GM12874 (cell line): ENCODE data around the gene CCDC85B.

Source experiments
- TF ChIP-seq, protein P1 (sequence below): IDR thresholded peaks from 2 replicates; pipeline ENCODE4 v1.5.1; 2011; ENCODE audit warnings: low read depth, mild to moderate bottlenecking, control low read depth, low read length, moderate library complexity; ENCODE audit not compliant: insufficient read depth

CCDC85B gene

DNA sequence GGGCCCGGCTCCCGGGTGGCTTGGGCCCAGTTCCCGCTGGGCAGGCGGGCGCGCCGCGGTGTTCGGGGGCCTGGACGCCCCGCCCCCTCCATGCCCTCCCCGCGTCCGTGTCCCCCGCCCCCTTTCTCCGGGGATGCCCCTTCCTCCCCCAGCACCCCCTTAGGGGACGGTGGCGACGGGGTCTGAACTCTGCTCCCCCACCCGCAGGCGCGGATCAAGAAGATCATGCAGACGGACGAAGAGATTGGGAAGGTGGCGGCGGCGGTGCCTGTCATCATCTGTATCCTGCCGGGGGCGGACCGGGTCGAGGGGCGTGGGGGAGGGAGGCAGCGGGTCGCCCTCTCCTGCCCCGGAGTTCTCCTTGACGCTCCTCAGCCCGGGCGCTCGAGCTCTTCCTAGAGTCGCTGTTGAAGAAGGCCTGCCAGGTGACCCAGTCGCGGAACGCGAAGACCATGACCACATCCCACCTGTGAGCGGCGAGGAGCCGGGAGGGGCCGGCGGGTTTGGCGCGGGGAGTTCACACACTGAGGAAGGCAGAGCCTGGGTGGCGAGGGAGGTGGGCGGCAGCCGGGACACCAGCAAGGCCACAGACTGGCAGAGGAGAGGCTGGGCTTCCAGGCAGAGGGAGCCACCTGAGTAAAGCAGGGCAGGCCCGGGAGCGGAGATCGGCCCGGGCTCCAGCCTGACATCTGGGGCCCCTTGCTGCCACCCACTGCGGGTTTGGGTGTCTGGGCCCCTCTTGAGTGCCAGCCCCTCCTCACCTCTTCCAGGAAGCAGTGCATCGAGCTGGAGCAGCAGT, 29.3 kb downstream of the CCDC85B start:
- TF ChIP-seq, protein P1, sequence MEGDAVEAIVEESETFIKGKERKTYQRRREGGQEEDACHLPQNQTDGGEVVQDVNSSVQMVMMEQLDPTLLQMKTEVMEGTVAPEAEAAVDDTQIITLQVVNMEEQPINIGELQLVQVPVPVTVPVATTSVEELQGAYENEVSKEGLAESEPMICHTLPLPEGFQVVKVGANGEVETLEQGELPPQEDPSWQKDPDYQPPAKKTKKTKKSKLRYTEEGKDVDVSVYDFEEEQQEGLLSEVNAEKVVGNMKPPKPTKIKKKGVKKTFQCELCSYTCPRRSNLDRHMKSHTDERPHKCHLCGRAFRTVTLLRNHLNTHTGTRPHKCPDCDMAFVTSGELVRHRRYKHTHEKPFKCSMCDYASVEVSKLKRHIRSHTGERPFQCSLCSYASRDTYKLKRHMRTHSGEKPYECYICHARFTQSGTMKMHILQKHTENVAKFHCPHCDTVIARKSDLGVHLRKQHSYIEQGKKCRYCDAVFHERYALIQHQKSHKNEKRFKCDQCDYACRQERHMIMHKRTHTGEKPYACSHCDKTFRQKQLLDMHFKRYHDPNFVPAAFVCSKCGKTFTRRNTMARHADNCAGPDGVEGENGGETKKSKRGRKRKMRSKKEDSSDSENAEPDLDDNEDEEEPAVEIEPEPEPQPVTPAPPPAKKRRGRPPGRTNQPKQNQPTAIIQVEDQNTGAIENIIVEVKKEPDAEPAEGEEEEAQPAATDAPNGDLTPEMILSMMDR: no peak

DNA sequence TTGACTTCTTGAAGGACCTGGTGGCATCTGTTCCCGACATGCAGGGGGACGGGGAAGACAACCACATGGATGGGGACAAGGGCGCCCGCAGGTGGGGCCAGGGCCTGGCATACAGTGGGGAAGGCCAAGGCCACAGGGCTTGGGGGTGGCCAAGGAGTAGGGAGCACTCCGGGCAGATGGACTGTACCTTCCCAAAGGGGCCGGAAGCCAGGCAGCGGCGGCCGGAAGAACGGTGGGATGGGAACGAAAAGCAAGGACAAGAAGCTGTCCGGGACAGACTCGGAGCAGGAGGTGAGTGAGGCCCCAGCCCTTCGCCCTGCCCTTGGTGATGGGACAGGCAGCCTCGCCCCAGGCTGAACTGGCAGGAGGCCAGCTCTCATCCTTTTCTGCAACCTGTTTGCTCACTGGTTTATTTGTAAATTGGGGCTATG, 29.9 kb downstream of the CCDC85B start:
- TF ChIP-seq, protein P1: no peak

DNA sequence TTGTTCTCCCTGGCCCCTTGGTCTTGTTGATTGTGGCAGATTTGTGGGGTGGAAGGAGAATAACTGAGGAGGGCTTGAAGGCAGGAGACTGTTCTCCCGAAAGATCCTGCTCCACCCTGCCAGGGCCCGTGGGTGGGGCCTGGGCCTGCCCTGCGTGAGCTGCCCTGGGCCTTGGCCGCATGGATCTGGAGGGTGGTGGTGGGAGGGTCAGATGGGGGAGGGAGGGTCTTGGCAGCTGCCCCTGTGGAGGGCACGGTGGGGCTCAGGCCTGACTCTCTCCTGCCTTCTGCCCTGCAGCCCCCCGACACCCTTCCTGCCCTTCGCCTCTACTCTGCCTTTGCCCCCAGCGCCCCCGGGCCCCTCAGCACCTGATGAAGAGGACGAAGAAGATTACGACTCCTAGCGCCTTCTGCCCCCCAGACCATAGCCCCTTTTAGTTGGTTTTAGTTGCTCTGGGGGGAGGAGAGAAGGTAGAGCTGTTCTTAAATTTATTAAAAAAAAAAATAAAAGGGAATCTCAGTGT, 30.6 kb downstream of the CCDC85B start:
- TF ChIP-seq, protein P1: no peak

DNA sequence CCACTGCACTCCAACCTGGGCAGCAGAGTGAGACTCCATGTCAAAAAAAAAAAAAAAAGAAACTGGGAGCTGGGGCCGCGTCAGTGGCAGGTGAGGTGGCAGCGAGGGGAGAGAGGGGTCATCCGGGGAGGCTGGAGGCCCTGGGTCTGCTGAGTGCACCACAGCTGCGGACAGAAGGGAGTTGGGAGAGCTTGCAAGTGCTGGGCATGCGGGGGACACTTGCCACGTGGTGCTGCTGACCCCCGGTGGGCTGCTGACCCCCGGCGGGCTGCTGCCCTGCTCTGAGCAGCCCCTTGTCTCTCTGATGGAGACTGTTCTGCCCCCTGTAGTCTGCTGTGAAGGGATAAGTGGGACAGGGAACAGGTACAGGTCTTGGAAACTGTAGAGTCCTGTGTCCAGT, 31.4 kb downstream of the CCDC85B start:
- TF ChIP-seq, protein P1: no peak

DNA sequence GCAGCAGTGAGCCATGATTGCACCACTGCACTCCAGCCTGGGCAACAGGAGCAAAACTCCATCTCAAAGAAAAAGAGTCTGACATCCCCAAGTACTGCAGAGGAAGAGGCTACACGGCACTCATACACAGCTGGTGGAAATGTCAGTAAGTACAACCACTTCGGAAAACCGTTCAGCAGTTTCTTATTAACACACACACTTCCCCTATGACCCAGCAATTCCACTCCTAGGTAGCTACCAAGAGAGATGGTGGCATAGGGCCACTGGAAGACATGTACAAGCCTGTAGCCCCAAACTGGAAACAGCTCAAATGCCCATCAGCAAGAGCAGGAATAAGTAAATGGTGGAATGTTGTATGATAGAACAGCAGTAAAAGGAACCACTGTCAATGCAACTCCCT, 32.1 kb downstream of the CCDC85B start:
- TF ChIP-seq, protein P1: no peak

DNA sequence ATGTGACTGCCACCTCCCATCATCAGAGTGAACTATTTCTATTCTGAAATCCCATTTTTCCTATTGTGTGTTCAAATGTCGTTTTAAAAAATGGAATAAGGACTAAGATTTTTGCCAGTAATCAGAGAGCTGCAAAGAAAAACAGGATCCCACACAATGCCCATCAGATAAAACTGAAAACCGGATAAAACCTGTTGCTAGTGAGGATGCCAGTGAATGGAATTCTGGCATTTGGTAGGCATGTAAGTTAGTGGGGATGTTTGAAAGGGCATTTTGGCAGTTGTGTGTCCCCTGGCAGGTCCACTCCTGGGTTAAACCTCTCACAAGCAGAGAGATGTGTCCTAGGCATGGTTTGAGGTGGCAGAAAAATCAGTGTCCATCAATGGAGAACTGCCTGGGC, 34.9 kb downstream of the CCDC85B start:
- TF ChIP-seq, protein P1: no peak

DNA sequence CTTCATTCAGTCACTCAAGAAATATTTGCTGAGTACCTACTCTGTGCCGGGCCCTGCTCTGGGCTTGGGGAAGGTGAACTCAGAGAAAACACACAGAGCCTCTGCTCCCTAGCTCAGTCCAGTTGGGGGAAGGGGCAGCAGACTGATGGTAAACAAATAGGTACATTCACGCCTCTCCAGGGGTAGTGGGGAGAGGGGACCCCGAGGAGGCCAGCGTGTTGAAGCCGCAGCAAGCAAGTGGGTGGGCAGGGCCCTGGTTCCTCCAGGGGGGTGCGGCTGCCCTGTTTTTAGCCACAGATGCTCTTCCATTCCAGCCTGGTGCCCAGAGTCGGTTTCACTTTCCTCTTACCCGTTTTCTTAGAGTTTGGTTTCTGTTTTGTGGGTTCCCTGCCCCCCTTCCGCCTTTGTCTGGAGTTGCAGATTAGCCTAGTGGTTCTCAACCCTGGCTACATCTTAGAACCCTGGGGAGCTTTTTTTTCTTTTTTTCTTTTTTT, 37.5 kb downstream of the CCDC85B start:
- TF ChIP-seq, protein P1: no peak
